IPS-18a (cell line): ENCODE results near the gene ZNF503.

Source experiments
- H3K27ac ChIP-seq: one replicate; pipeline ENCODE4 v1.5.1; 2013; ENCODE audit warnings: low read length
- H3K27me3 ChIP-seq: one replicate; pipeline ENCODE4 v1.6.1; 2013; ENCODE audit warnings: mild to moderate bottlenecking, low read length; ENCODE audit not compliant: control insufficient read depth, insufficient read depth
- H3K36me3 ChIP-seq: one replicate; pipeline ENCODE4 v1.6.1; 2013; ENCODE audit warnings: low read depth, low read length; ENCODE audit not compliant: control insufficient read depth
- H3K4me1 ChIP-seq: one replicate; pipeline ENCODE4 v1.6.1; 2013; ENCODE audit warnings: low read depth, low read length; ENCODE audit not compliant: control insufficient read depth
- H3K4me3 ChIP-seq: one replicate; pipeline ENCODE4 v1.5.1; 2013; ENCODE audit warnings: low read length
- H3K9ac ChIP-seq: one replicate; pipeline ENCODE4 v1.6.1; 2013; ENCODE audit warnings: mild to moderate bottlenecking, low read length, moderate library complexity
- H3K9me3 ChIP-seq: one replicate; pipeline ENCODE4 v1.6.1; 2013; ENCODE audit warnings: low read depth, low read length; ENCODE audit not compliant: control insufficient read depth

Gene ZNF503

GRCh38 chr10:75396631-75397495 is 4.7 kb downstream of the ZNF503 start:
- peak overlapping the region; percentile 45 for H3K4me3 ChIP-seq
- no peaks in the 10 kb centered on the region for H3K9me3 ChIP-seq
- peaks cover 16% of the 10 kb centered on the region for H3K4me1 ChIP-seq
- no peak overlapping the region for H3K27ac ChIP-seq
- H3K9ac ChIP-seq, result no peak overlapping the region
- no peaks in the 10 kb centered on the region for H3K36me3 ChIP-seq
- peaks cover 99% of the 10 kb centered on the region for H3K27me3 ChIP-seq

GRCh38 chr10:75395932-75396630 is 5.5 kb downstream of the ZNF503 start:
- no peak overlapping the region for H3K9ac ChIP-seq
- H3K36me3 ChIP-seq, result no peaks in the 10 kb centered on the region
- H3K27me3 ChIP-seq, result peaks cover 100% of the 10 kb centered on the region
- peak overlapping the region; percentile 45 for H3K4me3 ChIP-seq
- H3K9me3 ChIP-seq, result no peaks in the 10 kb centered on the region
- H3K27ac ChIP-seq, result no peak overlapping the region
- peaks cover 16% of the 10 kb centered on the region for H3K4me1 ChIP-seq

- no peaks in the 10 kb centered on the region for H3K36me3 ChIP-seq
- no peaks in the 10 kb centered on the region for H3K9me3 ChIP-seq
- H3K27me3 ChIP-seq, result peaks cover 96% of the 10 kb centered on the region
- peak overlapping the region; percentile 45 for H3K4me3 ChIP-seq
- peaks cover 10% of the 10 kb centered on the region for H3K4me1 ChIP-seq
- H3K9ac ChIP-seq, result no peak overlapping the region
- H3K27ac ChIP-seq, result no peak overlapping the region
Measured at GRCh38 chr10:75395066-75395931, 6.3 kb downstream of the ZNF503 start.

- Histone ChIP-seq H3K9ac (no peak overlapping the region), H3K9me3 (no peaks in the 10 kb centered on the region), H3K4me1 (peaks cover 8% of the 10 kb centered on the region), H3K4me3 (no peak overlapping the region), H3K36me3 (no peaks in the 10 kb centered on the region), H3K27ac (no peak overlapping the region), H3K27me3 (peaks cover 85% of the 10 kb centered on the region)
Measured at GRCh38 chr10:75394221-75394620, 7.3 kb downstream of the ZNF503 start.

- no peaks in the 10 kb centered on the region for H3K9me3 ChIP-seq
- no peak overlapping the region for H3K4me3 ChIP-seq
- H3K27me3 ChIP-seq, result peaks cover 70% of the 10 kb centered on the region
- H3K4me1 ChIP-seq, result peaks cover 4% of the 10 kb centered on the region
- H3K36me3 ChIP-seq, result no peaks in the 10 kb centered on the region
- no peak overlapping the region for H3K27ac ChIP-seq
- H3K9ac ChIP-seq, result no peak overlapping the region
Measured at GRCh38 chr10:75392744-75393143, 8.8 kb downstream of the ZNF503 start.

GRCh38 chr10:75392271-75392670 is 9.3 kb downstream of the ZNF503 start:
- Histone ChIP-seq H3K9me3 (no peaks in the 10 kb centered on the region), H3K4me1 (peaks cover 3% of the 10 kb centered on the region), H3K27me3 (peaks cover 66% of the 10 kb centered on the region), H3K9ac (no peak overlapping the region), H3K4me3 (no peak overlapping the region), H3K36me3 (no peaks in the 10 kb centered on the region), H3K27ac (no peak overlapping the region)

- Histone ChIP-seq H3K9me3 (no peaks in the 10 kb centered on the region), H3K27me3 (peaks cover 45% of the 10 kb centered on the region)
Measured at GRCh38 chr10:75390178-75390577, 11.4 kb downstream of the ZNF503 start.

GRCh38 chr10:75388082-75388481 is 13.5 kb downstream of the ZNF503 start:
- Histone ChIP-seq H3K4me1 (no peaks in the 10 kb centered on the region), H3K4me3 (no peak overlapping the region), H3K27ac (no peak overlapping the region), H3K9me3 (no peaks in the 10 kb centered on the region), H3K36me3 (no peaks in the 10 kb centered on the region), H3K27me3 (peaks cover 24% of the 10 kb centered on the region), H3K9ac (no peak overlapping the region)

More at GRCh38 chr10:75390178-75390577, 11.4 kb downstream of the ZNF503 start:
- peaks cover 3% of the 10 kb centered on the region for H3K4me1 ChIP-seq
- H3K4me3 ChIP-seq, result no peak overlapping the region
- no peak overlapping the region for H3K27ac ChIP-seq
- no peaks in the 10 kb centered on the region for H3K36me3 ChIP-seq
- H3K9ac ChIP-seq, result no peak overlapping the region

GRCh38 chr10:75386128-75386527 is 15.4 kb downstream of the ZNF503 start:
- Histone ChIP-seq H3K27ac (no peak overlapping the region), H3K4me3 (no peak overlapping the region), H3K9me3 (no peaks in the 10 kb centered on the region), H3K27me3 (peaks cover 4% of the 10 kb centered on the region), H3K36me3 (no peaks in the 10 kb centered on the region), H3K4me1 (no peaks in the 10 kb centered on the region), H3K9ac (no peak overlapping the region)

- Histone ChIP-seq H3K9ac (no peak overlapping the region), H3K4me1 (no peaks in the 10 kb centered on the region), H3K4me3 (no peak overlapping the region), H3K36me3 (no peaks in the 10 kb centered on the region), H3K27ac (no peak overlapping the region), H3K27me3 (no peaks in the 10 kb centered on the region), H3K9me3 (no peaks in the 10 kb centered on the region)
Measured at GRCh38 chr10:75379817-75380216, 21.7 kb downstream of the ZNF503 start.

GRCh38 chr10:75379212-75379724 is 22.3 kb downstream of the ZNF503 start:
- H3K27ac ChIP-seq, result no peak overlapping the region
- no peak overlapping the region for H3K9ac ChIP-seq
- H3K4me1 ChIP-seq, result no peaks in the 10 kb centered on the region
- H3K36me3 ChIP-seq, result no peaks in the 10 kb centered on the region
- H3K9me3 ChIP-seq, result no peaks in the 10 kb centered on the region
- H3K4me3 ChIP-seq, result no peak overlapping the region
- no peaks in the 10 kb centered on the region for H3K27me3 ChIP-seq
